ENCODE results near the gene IFNA16.

DNA sequence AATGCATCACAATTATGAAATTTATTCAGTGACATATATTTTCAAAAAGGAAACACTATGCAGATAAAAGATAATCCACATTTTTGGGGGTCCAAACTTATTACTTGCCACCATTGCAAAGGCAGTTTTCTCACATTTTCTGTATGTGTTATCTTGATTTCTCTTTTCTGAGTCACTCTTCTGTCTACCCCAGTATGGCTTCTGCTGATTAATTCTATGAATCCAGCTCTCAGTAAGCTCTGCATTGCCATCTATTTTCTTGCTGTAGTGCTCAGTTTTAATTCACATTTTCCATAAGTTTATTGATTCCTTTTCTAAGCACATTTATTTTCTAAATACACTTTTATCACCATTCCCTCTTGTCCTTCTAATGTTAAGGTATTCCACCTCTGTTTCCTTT lies 11.9 kb downstream of the IFNA16 start:
- TF ChIP-seq, protein P1, sequence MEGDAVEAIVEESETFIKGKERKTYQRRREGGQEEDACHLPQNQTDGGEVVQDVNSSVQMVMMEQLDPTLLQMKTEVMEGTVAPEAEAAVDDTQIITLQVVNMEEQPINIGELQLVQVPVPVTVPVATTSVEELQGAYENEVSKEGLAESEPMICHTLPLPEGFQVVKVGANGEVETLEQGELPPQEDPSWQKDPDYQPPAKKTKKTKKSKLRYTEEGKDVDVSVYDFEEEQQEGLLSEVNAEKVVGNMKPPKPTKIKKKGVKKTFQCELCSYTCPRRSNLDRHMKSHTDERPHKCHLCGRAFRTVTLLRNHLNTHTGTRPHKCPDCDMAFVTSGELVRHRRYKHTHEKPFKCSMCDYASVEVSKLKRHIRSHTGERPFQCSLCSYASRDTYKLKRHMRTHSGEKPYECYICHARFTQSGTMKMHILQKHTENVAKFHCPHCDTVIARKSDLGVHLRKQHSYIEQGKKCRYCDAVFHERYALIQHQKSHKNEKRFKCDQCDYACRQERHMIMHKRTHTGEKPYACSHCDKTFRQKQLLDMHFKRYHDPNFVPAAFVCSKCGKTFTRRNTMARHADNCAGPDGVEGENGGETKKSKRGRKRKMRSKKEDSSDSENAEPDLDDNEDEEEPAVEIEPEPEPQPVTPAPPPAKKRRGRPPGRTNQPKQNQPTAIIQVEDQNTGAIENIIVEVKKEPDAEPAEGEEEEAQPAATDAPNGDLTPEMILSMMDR (IDR thresholded peaks at IDR 0.05) = no peak
- TF ChIP-seq ZFX (IDR thresholded peaks at IDR 0.05; ENCODE audit: borderline replicate concordance) = no peak
